Activated T-cell treated with anti-CD3 and anti-CD28 coated beads, Interleukin-2, amount 50 U/mL, for 48 hours (primary cell): ENCODE results near the gene APOBEC3G.
A peak's percentile ranks its signal among the peaks of the same experiment; 100 is the strongest.

Source experiments
- DNase-seq, 2 experiments: peaks; one replicate each; pipeline ENCODE4 v3.0.0-alpha.2; 2020

The APOBEC3G gene

DNA sequence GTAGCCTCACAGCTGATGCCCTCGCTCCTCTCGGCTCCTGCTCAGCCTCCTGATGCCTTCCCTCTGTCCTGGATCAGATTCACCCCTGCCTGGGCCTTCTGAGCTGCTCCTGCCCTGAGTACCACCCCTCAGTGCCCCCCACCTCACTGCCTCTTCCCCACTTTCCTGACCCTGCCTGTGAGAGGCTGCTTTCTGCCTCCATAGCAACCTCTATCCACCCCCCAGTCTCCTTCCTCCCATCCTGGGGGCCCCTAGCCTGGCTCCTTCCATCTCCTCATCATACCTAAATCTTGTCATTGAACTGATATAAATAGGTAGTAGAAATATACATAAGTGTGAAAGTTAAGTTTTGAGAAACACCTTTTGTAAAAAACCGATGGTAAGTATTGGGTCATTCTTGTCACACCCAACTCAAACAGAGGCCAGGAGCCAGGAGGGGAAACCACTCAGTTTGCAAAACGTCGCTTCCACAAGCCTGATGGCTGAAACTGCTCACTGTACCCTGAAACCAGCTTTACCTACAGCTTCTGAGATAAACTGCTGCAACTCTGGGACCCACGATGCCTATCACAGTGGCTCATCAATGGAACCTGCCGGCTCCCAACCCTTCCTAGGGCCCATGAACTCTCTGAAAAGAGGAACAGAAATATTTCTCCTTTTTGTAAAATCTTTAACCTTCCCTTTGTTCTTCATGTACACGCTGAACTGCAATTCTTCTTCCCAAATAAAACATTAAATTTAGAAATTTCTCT, 15.2 kb downstream of the APOBEC3G start:
- peak; percentile 57 to 64 for DNase-seq

DNA sequence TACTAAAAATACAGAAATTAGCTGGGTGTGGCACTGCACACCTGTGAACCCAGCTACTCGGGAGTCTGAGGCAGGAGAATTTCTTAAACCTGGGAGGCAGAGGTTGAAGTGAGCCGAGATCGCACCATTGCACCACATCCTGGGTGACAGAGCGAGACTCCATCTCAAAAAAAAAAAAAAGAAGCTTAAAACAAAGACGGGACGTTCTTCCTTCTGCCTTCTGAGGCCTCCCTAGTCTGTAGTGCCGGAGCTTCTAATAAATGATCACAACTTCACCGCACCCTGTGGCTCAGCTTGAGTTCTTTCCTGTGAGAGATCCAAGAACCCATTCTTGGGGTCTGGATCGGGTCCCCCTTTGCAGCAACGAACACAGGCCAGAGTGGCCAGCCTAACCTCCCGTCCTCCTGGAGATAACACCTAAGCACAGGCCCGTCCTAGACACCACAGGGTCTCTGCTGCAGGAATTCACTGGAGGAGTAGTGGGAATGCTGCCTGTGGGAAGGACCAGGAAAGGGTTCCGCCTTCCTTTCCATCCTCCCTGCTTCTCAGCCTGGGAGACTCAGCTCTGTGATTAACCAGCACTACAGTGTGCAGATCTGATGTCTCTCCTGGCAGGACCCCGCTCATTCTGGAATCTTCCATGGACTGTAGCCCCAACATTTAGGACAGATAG, 17.8 kb downstream of the APOBEC3G start:
- peak in 1 of 2 experiments; percentile 35 for DNase-seq

DNA sequence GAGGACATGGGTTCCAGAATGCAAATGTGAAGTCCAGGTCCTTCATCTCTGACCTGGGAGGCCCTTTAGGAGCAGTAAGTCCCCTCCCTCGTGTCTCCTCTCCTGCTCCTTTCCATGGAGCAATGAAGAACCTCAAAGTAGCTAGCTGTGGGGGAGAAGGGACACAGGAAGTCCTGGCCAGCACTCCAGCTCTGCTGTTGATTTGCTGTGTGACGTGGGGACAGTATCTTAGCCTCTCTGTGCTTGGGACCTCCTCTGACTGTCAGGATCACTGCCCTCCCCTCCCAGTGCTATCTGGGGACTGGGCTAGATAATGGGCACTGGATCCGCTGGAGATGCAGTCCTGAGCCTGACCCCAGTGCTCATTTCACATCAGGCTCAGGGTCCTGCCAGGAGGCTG, 18.9 kb downstream of the APOBEC3G start:
- no peak for DNase-seq

- DNase-seq, result peak; percentile 55 to 65
Observed at GRCh38 chr22:39097098-39098020, 20.3 kb downstream of the APOBEC3G start, which contains the start of gene APOBEC3H. APOBEC3H (plus strand) TSS chr22:39097244; CDS start chr22:39100279, 3,035 bp downstream.

DNA sequence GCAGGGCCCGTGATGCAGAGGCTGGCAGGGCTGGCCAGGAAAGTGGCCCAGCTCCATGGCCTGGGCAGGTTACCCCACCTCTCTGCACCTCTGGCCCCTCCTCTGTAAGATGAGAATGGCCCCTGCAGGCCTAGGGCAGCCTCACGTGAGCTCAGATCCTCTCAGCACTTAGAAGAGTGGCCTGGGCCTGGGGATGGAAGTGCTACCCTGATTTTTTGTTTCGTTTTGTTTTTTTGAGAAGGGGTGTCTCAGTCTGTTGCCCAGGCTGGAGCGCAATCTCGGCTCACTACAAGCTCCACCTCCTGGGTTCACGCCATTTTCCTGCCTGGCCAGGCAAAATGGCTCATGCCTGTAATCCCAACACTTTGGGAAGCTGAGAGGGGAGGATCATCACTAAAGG, 21.0 kb downstream of the APOBEC3G start:
- no peak for DNase-seq

GRCh38 chr22:39098576-39098975, 21.5 kb downstream of the APOBEC3G start:
- DNase-seq, result no peak

DNA sequence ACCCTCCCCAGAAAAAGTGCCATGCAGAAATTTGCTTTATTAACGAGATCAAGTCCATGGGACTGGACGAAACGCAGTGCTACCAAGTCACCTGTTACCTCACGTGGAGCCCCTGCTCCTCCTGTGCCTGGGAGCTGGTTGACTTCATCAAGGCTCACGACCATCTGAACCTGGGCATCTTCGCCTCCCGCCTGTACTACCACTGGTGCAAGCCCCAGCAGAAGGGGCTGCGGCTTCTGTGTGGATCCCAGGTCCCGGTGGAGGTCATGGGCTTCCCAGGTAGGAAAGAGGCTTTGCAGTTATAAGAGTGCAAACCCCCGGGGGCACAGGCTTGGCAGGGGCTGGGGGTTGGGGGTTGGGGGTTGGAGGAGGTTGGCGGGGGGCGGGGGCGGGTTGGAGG, 24.2 kb downstream of the APOBEC3G start:
- DNase-seq, result no peak

DNA sequence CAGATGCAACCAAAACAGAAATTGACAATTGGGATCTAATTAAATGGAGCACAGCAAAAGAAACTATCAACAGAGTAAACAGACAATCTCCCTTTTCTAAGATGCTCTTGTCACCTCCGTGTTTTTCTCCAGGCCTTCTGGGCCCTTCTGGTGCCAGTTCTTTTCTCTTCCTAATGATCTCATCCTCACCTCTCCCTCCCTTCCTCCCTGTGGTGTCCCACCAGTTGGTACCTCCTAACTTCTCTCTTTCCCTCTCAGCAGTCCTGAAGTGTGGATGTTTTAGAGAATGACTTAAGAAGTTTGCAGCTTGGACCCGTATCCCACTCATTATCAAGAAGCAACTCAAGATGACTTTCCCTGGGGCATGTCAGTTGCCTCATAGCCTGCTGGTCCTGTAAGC, 26.4 kb downstream of the APOBEC3G start:
- no peak for DNase-seq

GRCh38 chr22:39106326-39106725, 29.3 kb downstream of the APOBEC3G start:
- DNase-seq, result no peak

GRCh38 chr22:39108487-39108886, 31.4 kb downstream of the APOBEC3G start:
- no peak for DNase-seq

GRCh38 chr22:39109361-39109760, 32.3 kb downstream of the APOBEC3G start:
- DNase-seq, result no peak

GRCh38 chr22:39110631-39111561, 33.8 kb downstream of the APOBEC3G start:
- no peak for DNase-seq

GRCh38 chr22:39114112-39114511, 37.0 kb downstream of the APOBEC3G start:
- DNase-seq, result no peak

- DNase-seq, result no peak
Observed at GRCh38 chr22:39115570-39115969, 38.5 kb downstream of the APOBEC3G start.

DNA sequence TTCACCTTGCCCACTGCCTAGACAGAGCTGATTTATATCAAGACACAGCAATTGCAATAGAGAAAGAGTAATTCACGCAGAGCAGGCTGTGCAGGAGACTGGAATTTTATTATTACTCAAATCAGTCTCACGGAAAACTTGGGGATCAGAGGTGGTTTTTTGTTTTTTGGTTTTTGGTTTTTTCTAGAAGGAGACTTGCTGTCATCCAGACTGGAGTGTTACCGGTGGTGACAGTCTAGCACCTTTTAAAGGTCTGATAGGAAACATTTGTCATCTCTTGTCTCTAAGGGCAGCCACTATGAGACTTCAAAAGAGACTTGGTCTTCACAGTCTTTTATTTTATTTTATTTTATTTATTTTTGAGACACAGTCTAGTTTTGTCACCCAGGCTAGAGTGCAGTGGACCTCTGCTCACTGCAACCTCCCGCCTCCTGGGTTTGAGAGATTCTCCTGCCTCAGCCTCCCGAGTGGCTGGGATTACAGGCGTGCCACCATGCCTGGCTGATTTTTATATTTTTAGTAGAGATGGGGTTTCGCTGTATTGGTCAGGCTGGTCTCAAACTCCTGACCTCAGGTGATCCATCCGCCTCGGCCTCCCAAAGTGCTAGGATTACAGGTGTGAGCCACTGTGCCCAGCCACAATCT, 39.0 kb downstream of the APOBEC3G start:
- no peak for DNase-seq

DNA sequence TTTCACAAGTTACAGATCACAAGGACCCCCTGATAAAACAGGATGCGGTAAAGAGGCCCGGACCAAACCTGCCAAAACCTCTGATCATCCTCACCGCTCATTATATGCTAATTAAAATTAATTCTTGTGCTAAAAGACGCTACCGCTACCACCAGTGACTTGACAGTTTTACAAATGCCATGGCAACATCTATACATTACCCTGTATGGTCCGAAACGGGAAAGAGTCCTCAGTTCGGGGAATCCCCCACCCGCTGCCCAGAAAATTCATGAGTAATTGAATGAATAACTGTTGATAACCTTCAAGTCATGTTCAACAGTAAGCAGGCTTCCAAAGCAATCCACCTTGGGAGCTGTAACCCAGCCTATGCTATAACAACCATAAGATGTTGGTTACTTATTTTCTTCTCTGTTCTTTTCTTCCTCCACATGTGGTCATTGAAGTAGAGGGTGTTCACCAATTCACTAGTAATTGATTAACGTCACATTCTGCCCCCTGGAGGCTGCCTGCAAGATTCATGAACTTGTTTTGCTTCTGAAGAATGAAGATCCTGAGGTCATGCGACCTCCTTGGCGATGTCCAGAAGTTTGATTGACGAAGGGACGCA, 40.6 kb downstream of the APOBEC3G start:
- DNase-seq, result peak; percentile 83

- no peak for DNase-seq
Observed at GRCh38 chr22:39120983-39121382, 43.9 kb downstream of the APOBEC3G start.

- DNase-seq, result no peak
Observed at GRCh38 chr22:39122772-39123470, 45.8 kb downstream of the APOBEC3G start.

DNA sequence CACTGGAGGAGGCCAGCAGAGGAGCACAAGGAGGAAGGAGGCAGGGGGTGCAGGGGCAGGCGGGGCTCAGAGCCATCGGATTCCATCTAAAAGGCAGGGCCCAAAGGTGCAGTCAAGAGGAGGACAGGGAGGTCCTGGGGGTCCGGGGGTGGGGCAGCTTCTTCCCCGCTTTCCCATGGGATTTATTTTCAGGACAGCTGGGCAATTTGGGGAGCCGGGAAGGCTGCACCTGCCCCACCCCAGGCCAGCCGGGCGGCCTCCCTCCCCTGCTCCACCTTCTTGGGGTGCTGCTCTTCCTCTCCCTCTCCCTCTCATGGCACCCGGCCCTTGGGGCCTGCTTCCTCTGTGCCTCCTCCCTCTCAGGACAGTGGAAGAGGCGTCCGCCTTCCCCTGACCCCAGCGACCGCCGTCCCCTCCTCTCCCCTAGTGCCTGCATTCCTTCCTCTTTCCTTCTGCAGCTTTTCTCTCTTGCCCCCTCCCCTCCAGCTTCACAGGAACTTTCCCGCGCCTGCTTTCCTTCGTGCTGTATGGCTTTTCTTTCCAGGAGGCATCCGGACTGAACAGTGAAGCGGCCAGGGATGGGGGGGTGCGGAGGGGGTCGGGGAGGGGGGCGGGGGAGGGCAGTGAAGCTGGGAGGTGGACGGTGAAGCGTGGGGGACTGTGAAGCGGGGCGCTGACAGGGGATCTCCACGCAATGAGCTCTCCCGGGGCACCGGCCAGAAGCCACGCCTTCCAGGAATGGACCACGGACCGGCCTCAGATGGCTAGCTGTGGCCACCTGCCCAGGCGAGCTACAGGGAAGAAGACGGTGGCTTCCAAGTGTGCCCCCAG, 46.9 kb downstream of the APOBEC3G start:
- no peak for DNase-seq

GRCh38 chr22:39125622-39126021, 48.5 kb downstream of the APOBEC3G start:
- no peak for DNase-seq
